Measurements from ENCODE around the gene DNAH17. TPM values are rescaled to one million over a fixed set of nuclear protein-coding genes. Genes with fewer than 3 reads are reported as not detected.

Gene DNAH17
- total and polyA plus RNA-seq, 2 of the 8 experiments (the other 6 are each of a cell fraction or from before 2014, with no cell fraction given), result 0.14 to 0.67 TPM

DNA sequence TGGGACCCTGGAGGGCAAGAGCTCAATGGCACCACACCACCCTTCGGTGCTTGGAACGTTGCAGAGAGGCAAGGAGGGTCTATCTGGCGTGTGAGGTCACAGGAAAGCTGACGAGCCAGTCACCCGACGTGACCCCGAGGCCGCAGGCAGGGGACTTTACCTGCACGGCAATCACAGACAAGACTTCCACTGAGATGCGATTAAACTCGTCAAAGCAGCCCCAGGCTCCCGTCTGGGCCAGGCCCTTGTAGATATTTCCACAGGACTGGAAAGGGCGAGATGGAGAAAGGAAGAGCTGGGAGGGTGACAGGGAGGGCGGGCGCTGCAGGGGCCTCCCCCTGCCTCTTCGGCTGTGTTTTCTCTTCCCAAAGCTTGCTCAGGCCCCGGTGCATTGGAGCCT is 78.3 kb downstream of the DNAH17 start (continued):
- TF ChIP-seq FOSL1 (IDR thresholded peaks at IDR 0.05; ENCODE audit: insufficient read depth, low read depth, low read length), result no peak
- TF ChIP-seq, protein P1, sequence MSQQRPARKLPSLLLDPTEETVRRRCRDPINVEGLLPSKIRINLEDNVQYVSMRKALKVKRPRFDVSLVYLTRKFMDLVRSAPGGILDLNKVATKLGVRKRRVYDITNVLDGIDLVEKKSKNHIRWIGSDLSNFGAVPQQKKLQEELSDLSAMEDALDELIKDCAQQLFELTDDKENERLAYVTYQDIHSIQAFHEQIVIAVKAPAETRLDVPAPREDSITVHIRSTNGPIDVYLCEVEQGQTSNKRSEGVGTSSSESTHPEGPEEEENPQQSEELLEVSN (IDR thresholded peaks at IDR 0.05), result no peak
- no peak for TF ChIP-seq CTBP2 (IDR thresholded peaks at IDR 0.05; ENCODE audit: borderline replicate concordance, insufficient read depth, insufficient read length, low read length)
- TF ChIP-seq ZNF274 (IDR thresholded peaks at IDR 0.05; ENCODE audit: borderline replicate concordance, extremely low read depth, low read length), result no peak
- TF ChIP-seq POLR2A (IDR thresholded peaks at IDR 0.05; ENCODE audit: control extremely low read depth in 1 of 2, low read depth in 2 of 2, low read length in 2 of 2), result no peak
- no peak for TF ChIP-seq TBP (IDR thresholded peaks at IDR 0.05; ENCODE audit: low read depth, low read length)
- no peak for TF ChIP-seq POLR2AphosphoS5 (IDR thresholded peaks at IDR 0.05; ENCODE audit: low read depth, low read length)
